H1 (cell line): ENCODE measurements around the gene CCNH. TPM values are rescaled to one million over a fixed set of nuclear protein-coding genes. Genes with fewer than 3 reads are reported as not detected.

Experiments used
- CHD7 ChIP-seq: fragments of 300-600 bp; sonication (generic); IDR thresholded peaks from 2 replicates; pipeline ENCODE4 v1.7.1; 2012; ENCODE audit warnings: low read length, moderate library complexity, mild to moderate bottlenecking, inconsistent platforms; ENCODE audit not compliant: insufficient replicate concordance
- CTCF ChIP-seq, 3 experiments: IDR thresholded peaks; 1 replicate in 2 of 3; 2 replicates in 1 of 3; pipeline versions ENCODE4 v1.5.1 to v1.6.1; 2011; ENCODE audit warnings: low read length in 3 of 3, mild to moderate bottlenecking in 3 of 3, inconsistent platforms in 2 of 3, low read depth in 1 of 3, moderate library complexity in 1 of 3; ENCODE audit not compliant: insufficient read depth in 1 of 3; ENCODE audit errors: control extremely low read depth in 1 of 3
- GTF2F1 ChIP-seq: IDR thresholded peaks from 2 replicates; pipeline ENCODE4 v1.6.1; 2012; ENCODE audit warnings: low read depth, low read length, improper control_type of control experiment, borderline replicate concordance
- KDM1A ChIP-seq: fragments of 200-600, 300-600 bp; sonication (generic); IDR thresholded peaks from 2 replicates; pipeline ENCODE4 v1.7.1; 2016; ENCODE audit warnings: mild to moderate bottlenecking, low read length, borderline replicate concordance
- KDM5A ChIP-seq: fragments of 200-600 bp; IDR thresholded peaks from 2 replicates; pipeline ENCODE4 v1.7.1; 2012; ENCODE audit warnings: mild to moderate bottlenecking, low read length, inconsistent platforms, mixed read lengths
- NRF1 ChIP-seq: IDR thresholded peaks from 2 replicates; pipeline ENCODE4 v1.6.1; 2011; ENCODE audit warnings: mild to moderate bottlenecking, low read depth, low read length, improper control_type of control experiment
- RFX5 ChIP-seq: IDR thresholded peaks from 2 replicates; pipeline ENCODE4 v1.6.1; 2011; ENCODE audit warnings: low read depth, low read length, improper control_type of control experiment, borderline replicate concordance
- SIN3A ChIP-seq, 2 experiments: IDR thresholded peaks in 1 of 2; conservative IDR thresholded peaks in 1 of 2; 2 replicates each; pipeline ENCODE4 v1.6.1; 2011 to 2012; ENCODE audit warnings: low read length in 2 of 2, improper control_type of control experiment in 1 of 2, low read depth in 1 of 2, mild to moderate bottlenecking in 1 of 2
- TAF1 ChIP-seq: IDR thresholded peaks from 2 replicates; pipeline ENCODE4 v1.6.1; 2011; ENCODE audit warnings: mild to moderate bottlenecking, low read depth, low read length
- polyA plus RNA-seq, 7 experiments: library from polyadenylated mRNA; depleted of rRNA in 3 of 7; stranded (reverse) in 5 of 7; unstranded in 2 of 7; fragments of >200 nt in 5 of 7; fragments of 200-250 nt in 2 of 7; gene quantifications; 1 replicate in 5 of 7; 2 replicates in 1 of 7; 4 replicates in 1 of 7; pipeline versions ENCODE4 v1.2.1 to v1.2.3, GENCODE V29; 2011 to 2013; ENCODE audit warnings: missing spikeins in 2 of 7, mixed read lengths in 2 of 7
- total RNA-seq: library from RNA; stranded (reverse); fragmentation: NEBNext Ultra II Directional; extraction: Animal tissue kit (Norgen Biotek cat#: 25700); gene quantifications from 2 replicates; pipeline ENCODE4 v1.2.1, GENCODE V29; 2021

CCNH gene
- total and polyA plus RNA-seq, 2 of the 8 experiments (the other 6 are each of a cell fraction or from before 2014, with no cell fraction given): 38.2 to 41.8 TPM

DNA sequence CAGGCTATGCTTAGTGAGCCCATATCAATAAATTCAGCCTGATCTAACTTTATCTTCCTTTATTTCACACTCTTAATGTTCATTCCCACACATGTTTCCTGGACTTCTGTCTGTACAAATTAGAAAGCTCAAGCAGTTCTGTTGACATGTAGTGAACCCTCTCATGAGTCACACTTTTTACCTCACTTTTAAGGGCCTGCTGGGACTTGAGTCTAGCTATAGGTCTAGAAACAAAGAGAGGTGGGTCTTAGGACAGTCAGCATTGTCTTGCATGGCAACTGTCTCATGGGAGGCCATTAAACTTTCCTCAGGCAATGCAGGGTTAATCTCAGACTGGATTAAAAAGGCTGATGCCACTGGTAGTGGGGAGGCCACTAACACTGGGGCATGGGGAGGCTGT, 8.6 kb upstream of the CCNH start (continued):
- TF ChIP-seq CHD7: no peak
- TF ChIP-seq GTF2F1: no peak
- TF ChIP-seq KDM5A: no peak
- no peak for TF ChIP-seq NRF1
- no peak for TF ChIP-seq SIN3A (conservative IDR thresholded peaks at IDR 0.05 in 1 of 2, IDR thresholded peaks at IDR 0.05 in 1 of 2; ENCODE audit: low read depth in 1 of 2, low read length in 2 of 2)
- no peak for TF ChIP-seq TAF1
- TF ChIP-seq CTCF (IDR thresholded peaks at IDR 0.05; ENCODE audit: control extremely low read depth in 1 of 3, insufficient read depth in 1 of 3, low read depth in 1 of 3, low read length in 3 of 3): no peak
- TF ChIP-seq KDM1A: no peak
- no peak for TF ChIP-seq RFX5
